Activated CD4-positive, alpha-beta T cell treated with anti-CD3 and anti-CD28 coated beads for 1 hour (primary cell): ENCODE measurements around the gene DPH2.

Experiments
- DNase-seq: peaks from one replicate; pipeline ENCODE4 v3.0.0-alpha.2; 2020

The DPH2 gene

GRCh38 chr1:43945674-43946235, 24.1 kb upstream of the DPH2 start:
- DNase-seq: no peak

GRCh38 chr1:43946236-43947060, 23.4 kb upstream of the DPH2 start, which contains the start of gene IPO13:
Gene IPO13, plus strand, starts transcription at chr1:43946950. Its CDS starts 651 bp downstream, at chr1:43947601.
- peak; percentile 91 for DNase-seq

GRCh38 chr1:43947061-43947873, 22.5 kb upstream of the DPH2 start:
- DNase-seq: no peak

- no peak for DNase-seq
These were observed 21.9 kb upstream of the DPH2 start for GRCh38 chr1:43947874-43948437.

- DNase-seq: no peak
These were observed 20.1 kb upstream of the DPH2 start for GRCh38 chr1:43949678-43950077.

- DNase-seq: no peak
These were observed 18.5 kb upstream of the DPH2 start for GRCh38 chr1:43951021-43951985.

- no peak for DNase-seq
These were observed 17.0 kb upstream of the DPH2 start for GRCh38 chr1:43952731-43953346.

- DNase-seq: no peak
These were observed 16.4 kb upstream of the DPH2 start for GRCh38 chr1:43953361-43953760.

GRCh38 chr1:43954036-43954435, 15.8 kb upstream of the DPH2 start:
- no peak for DNase-seq

- no peak for DNase-seq
These were observed 13.6 kb upstream of the DPH2 start for GRCh38 chr1:43956234-43956633.

- no peak for DNase-seq
These were observed 12.3 kb upstream of the DPH2 start for GRCh38 chr1:43957407-43958040.

- DNase-seq: no peak
These were observed 11.2 kb upstream of the DPH2 start for GRCh38 chr1:43958351-43959255.

- DNase-seq: no peak
These were observed 9.0 kb upstream of the DPH2 start for GRCh38 chr1:43960798-43961197.

- DNase-seq: no peak
These were observed 8.1 kb upstream of the DPH2 start for GRCh38 chr1:43961692-43962091.

GRCh38 chr1:43962324-43962723, 7.5 kb upstream of the DPH2 start:
- DNase-seq: no peak

GRCh38 chr1:43963006-43963405, 6.8 kb upstream of the DPH2 start:
- no peak for DNase-seq

GRCh38 chr1:43963890-43964289, 5.9 kb upstream of the DPH2 start:
- no peak for DNase-seq

GRCh38 chr1:43965316-43965715, 4.5 kb upstream of the DPH2 start:
- DNase-seq: no peak

GRCh38 chr1:43968348-43968948, 1.4 kb upstream of the DPH2 start:
- DNase-seq: no peak

- no peak for DNase-seq
These were observed 429 bp upstream of the DPH2 start for GRCh38 chr1:43969416-43969745.
